Fibroblast of lung (primary cell): ENCODE data around the gene POC1B. TPM values are rescaled to one million over a fixed set of nuclear protein-coding genes. Genes with fewer than 3 reads are reported as not detected.
A peak's percentile ranks its signal among the peaks of the same experiment; 100 is the strongest.

Source experiments
- DNase-seq, 2 donors: peaks; one replicate each; pipeline versions ENCODE4 v3.0.0 to v3.0.0-alpha.2; 2010; ENCODE audit warnings: low read depth in 2 of 2
- H2AFZ ChIP-seq: 2 replicates; pipeline ENCODE4 v1.5.1; 2012; ENCODE audit warnings: low read length, control low read depth, inconsistent platforms
- H3K27ac ChIP-seq: 2 replicates; pipeline ENCODE4 v1.5.1; 2011; ENCODE audit warnings: low read length, control low read depth; ENCODE audit not compliant: insufficient read depth
- H3K27me3 ChIP-seq: 2 replicates; pipeline ENCODE4 v1.5.1; 2011; ENCODE audit warnings: mild to moderate bottlenecking, low read length; ENCODE audit not compliant: control insufficient read depth, insufficient read depth
- H3K36me3 ChIP-seq: 2 replicates; pipeline ENCODE4 v1.5.1; 2011; ENCODE audit warnings: low read length; ENCODE audit not compliant: control insufficient read depth, insufficient read depth
- H3K4me1 ChIP-seq: 2 replicates; pipeline ENCODE4 v1.5.1; 2011; ENCODE audit warnings: low read length; ENCODE audit not compliant: control insufficient read depth, insufficient read depth; ENCODE audit errors: extremely low read depth
- H3K4me2 ChIP-seq: 2 replicates; pipeline ENCODE4 v1.5.1; 2011; ENCODE audit warnings: low read length, control low read depth; ENCODE audit not compliant: insufficient read depth; ENCODE audit errors: extremely low read depth
- H3K4me3 ChIP-seq, 4 experiments: fragments of 200-600 bp in 1 of 4; sonication (generic) in 1 of 4; replicated peaks in 1 of 4; 2 replicates each; pipeline ENCODE4 v1.5.1; 2011 to 2016; ENCODE audit warnings: low read length in 4 of 4, low read depth in 3 of 4, mild to moderate bottlenecking in 3 of 4, control low read depth in 2 of 4, inconsistent platforms in 1 of 4, mixed read lengths in 1 of 4; ENCODE audit not compliant: insufficient read depth in 1 of 4; ENCODE audit errors: control extremely low read depth in 1 of 4
- H3K79me2 ChIP-seq: 2 replicates; pipeline ENCODE4 v1.5.1; 2012; ENCODE audit warnings: mild to moderate bottlenecking, low read length, inconsistent platforms; ENCODE audit not compliant: control insufficient read depth, insufficient read depth
- H3K9ac ChIP-seq: 2 replicates; pipeline ENCODE4 v1.5.1; 2011; ENCODE audit warnings: mild to moderate bottlenecking, low read length, control low read depth; ENCODE audit not compliant: insufficient read depth
- H3K9me3 ChIP-seq: 2 replicates; pipeline ENCODE4 v1.5.1; 2012; ENCODE audit warnings: low read depth, low read length; ENCODE audit not compliant: control insufficient read depth, insufficient read depth
- H4K20me1 ChIP-seq: 2 replicates; pipeline ENCODE4 v1.5.1; 2011; ENCODE audit warnings: low read length; ENCODE audit not compliant: control insufficient read depth, insufficient read depth; ENCODE audit errors: extremely low read depth
- EZH2 ChIP-seq: IDR thresholded peaks from 2 replicates; pipeline ENCODE4 v1.5.1; 2012; ENCODE audit warnings: low read length, control low read depth, mild to moderate bottlenecking; ENCODE audit errors: missing control alignments
- polyA plus RNA-seq, 2 donors: library from polyadenylated mRNA; depleted of rRNA in 1 of 2; stranded (reverse) in 1 of 2; unstranded in 1 of 2; fragments of >200 nt; gene quantifications; 2 replicates each; pipeline ENCODE4 v1.2.1, GENCODE V29; 2011 to 2012; ENCODE audit warnings: missing spikeins in 1 of 2
- total RNA-seq: library from RNA; depleted of rRNA; stranded (reverse); fragments of >200 nt; gene quantifications from 2 replicates; pipeline ENCODE4 v1.2.1, GENCODE V29; 2014
- TF ChIP-seq, protein P1 (sequence below), 2 donors: IDR thresholded peaks in 1 of 2; conservative IDR thresholded peaks in 1 of 2; 1 replicate in 1 of 2; 2 replicates in 1 of 2; pipeline ENCODE4 v1.5.1; 2011 to 2012; ENCODE audit warnings: low read length in 2 of 2, control low read depth in 1 of 2, inconsistent platforms in 1 of 2, low read depth in 1 of 2, mild to moderate bottlenecking in 1 of 2

Gene POC1B
- total and polyA plus RNA-seq, 2 donors (not counting 1 experiment from before 2014, with no cell fraction given) = 10.2 to 16.7 TPM

DNA sequence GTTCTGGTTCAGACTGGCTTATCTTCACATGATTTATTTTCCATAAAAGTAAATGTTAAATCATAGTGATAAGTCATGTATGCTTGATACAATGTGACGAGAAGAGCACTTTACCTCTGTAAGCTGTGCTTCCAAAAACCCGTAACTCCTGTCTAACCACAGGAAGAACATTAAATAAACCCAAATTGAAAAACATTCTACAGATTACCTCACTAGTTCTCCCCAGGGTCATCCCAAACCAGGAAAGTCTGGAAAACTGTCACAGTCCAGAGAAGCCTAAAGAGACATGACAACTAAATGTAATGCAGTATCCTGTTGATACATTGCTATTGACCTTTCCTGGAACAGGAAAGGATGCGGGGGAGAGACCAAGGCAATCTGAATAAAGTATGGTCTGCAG, 141.0 kb downstream of the POC1B start:
- H2AFZ ChIP-seq = no peak overlapping the region
- no peaks in the 10 kb centered on the region for H3K79me2 ChIP-seq
- no peaks in the 10 kb centered on the region for H3K27me3 ChIP-seq
- no peak overlapping the region for H3K27ac ChIP-seq
- TF ChIP-seq, protein P1, sequence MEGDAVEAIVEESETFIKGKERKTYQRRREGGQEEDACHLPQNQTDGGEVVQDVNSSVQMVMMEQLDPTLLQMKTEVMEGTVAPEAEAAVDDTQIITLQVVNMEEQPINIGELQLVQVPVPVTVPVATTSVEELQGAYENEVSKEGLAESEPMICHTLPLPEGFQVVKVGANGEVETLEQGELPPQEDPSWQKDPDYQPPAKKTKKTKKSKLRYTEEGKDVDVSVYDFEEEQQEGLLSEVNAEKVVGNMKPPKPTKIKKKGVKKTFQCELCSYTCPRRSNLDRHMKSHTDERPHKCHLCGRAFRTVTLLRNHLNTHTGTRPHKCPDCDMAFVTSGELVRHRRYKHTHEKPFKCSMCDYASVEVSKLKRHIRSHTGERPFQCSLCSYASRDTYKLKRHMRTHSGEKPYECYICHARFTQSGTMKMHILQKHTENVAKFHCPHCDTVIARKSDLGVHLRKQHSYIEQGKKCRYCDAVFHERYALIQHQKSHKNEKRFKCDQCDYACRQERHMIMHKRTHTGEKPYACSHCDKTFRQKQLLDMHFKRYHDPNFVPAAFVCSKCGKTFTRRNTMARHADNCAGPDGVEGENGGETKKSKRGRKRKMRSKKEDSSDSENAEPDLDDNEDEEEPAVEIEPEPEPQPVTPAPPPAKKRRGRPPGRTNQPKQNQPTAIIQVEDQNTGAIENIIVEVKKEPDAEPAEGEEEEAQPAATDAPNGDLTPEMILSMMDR (conservative IDR thresholded peaks at IDR 0.05 in 1 of 2, IDR thresholded peaks at IDR 0.05 in 1 of 2; ENCODE audit: low read depth in 1 of 2, low read length in 2 of 2) = no peak
- no peak for TF ChIP-seq EZH2
- no peaks in the 10 kb centered on the region for H3K9me3 ChIP-seq
- no peak for DNase-seq
- H4K20me1 ChIP-seq = no peaks in the 10 kb centered on the region
- H3K4me1 ChIP-seq = peaks cover 3% of the 10 kb centered on the region
- no peaks in the 10 kb centered on the region for H3K36me3 ChIP-seq
- no peak overlapping the region for H3K4me3 ChIP-seq
- peak overlapping the region; percentile 28 for H3K4me2 ChIP-seq
- H3K9ac ChIP-seq = no peak overlapping the region

DNA sequence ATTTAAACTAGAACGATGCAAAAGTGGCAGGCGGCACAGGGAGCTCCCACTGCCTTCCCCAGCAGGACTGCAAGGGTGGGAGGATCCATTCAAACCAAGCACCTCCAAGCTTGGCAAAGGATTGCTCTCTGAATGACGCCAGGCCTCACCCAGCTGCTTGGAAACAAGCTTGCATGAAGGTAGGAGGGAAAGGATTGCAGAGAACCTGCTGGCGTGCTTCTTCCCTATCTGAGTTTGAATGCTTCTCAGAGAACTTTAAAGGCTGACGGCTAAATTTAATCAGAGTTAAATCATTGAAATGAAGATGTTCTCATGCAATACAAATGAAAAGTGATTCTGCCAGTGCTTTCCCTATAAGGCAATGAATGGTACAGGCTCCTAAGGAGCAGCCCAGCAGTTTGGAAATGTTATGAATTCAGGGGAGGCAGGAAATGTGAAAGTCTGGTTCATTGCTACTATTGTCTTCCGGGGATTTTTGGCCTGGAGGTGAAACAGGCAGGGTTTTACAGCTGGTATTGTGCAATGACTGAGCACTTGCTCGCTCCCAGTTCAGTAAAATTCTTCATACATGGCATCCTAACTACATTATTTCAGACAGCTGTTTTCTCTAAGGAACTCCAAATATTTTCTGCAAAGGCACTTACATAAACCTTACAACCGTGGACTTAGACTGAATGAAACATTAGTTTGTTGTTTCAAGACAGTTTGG, 141.6 kb downstream of the POC1B start:
- Histone ChIP-seq H3K27ac (peak overlapping the region; percentile 1), H3K4me2 (peak overlapping the region; percentile 48), H3K36me3 (no peaks in the 10 kb centered on the region), H3K9me3 (no peaks in the 10 kb centered on the region), H3K4me1 (peaks cover 3% of the 10 kb centered on the region), H4K20me1 (no peaks in the 10 kb centered on the region), H3K79me2 (no peaks in the 10 kb centered on the region), H2AFZ (no peak overlapping the region), H3K9ac (no peak overlapping the region), H3K27me3 (no peaks in the 10 kb centered on the region), H3K4me3 (no peak overlapping the region)
- peak; percentile 88 to 93 for DNase-seq
- no peak for TF ChIP-seq EZH2
- TF ChIP-seq, protein P1 (conservative IDR thresholded peaks at IDR 0.05 in 1 of 2, IDR thresholded peaks at IDR 0.05 in 1 of 2; ENCODE audit: low read depth in 1 of 2, low read length in 2 of 2) = no peak

DNA sequence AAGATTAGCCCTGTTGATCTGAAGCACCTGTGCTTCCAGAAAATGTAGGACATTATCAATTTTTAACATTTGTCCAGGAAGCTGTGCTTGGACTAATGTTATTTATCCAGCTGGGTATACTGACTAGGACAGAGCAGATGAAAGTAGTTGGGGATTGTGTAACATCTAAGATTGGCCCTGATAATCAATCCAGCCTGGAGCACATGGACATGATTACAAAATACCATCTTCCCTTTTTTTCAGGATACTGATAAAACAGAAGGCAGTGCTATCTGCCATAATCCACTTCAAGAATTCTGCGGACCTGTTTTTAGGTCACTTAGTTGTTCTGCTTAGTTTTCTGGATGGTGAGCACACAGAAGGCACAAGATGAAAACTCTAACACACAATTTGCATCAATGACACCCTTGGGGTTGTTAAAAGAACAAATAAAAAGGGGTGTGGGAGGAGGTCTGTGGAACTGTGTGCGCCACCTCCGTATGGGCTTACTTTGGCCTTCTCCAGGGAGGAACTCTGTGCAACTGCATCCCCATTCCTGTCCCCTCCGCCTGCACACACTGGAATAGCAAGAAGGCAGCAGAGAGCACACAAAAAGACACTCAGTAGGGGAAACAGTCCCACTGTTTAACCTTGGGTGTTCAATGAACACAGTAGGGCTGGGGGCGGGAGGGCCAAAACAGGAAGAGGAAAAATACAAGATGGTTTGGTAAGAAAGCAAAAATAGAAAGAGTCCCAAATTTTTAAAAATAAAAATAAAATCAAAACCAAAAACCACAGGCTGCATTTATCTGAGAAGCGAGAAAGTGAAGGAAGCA, 142.4 kb downstream of the POC1B start:
- Histone ChIP-seq H3K4me2 (peak overlapping the region; percentile 48), H3K27ac (peak overlapping the region; percentile 1), H3K27me3 (no peaks in the 10 kb centered on the region), H3K9me3 (no peaks in the 10 kb centered on the region), H3K9ac (no peak overlapping the region), H3K4me1 (peaks cover 3% of the 10 kb centered on the region), H3K79me2 (no peaks in the 10 kb centered on the region), H4K20me1 (no peaks in the 10 kb centered on the region), H2AFZ (no peak overlapping the region), H3K4me3 (no peak overlapping the region), H3K36me3 (no peaks in the 10 kb centered on the region)
- TF ChIP-seq, protein P1 (conservative IDR thresholded peaks at IDR 0.05 in 1 of 2, IDR thresholded peaks at IDR 0.05 in 1 of 2; ENCODE audit: low read depth in 1 of 2, low read length in 2 of 2) = no peak
- TF ChIP-seq EZH2 = no peak
- peak in 1 of 2 donors; percentile 39 for DNase-seq
